HL-60 (cell line): ENCODE measurements around the gene SHC1.

Experiments
- DNase-seq, 2 experiments: peaks; one replicate each; pipeline ENCODE4 v3.0.0-alpha.2; 2010 to 2020; ENCODE audit warnings: low read depth in 1 of 2, low spot score in 1 of 2
- H3K27ac ChIP-seq: fragments of 250-450 bp; sonication (Bioruptor Pico); replicated peaks from 2 replicates; pipeline ENCODE4 v1.5.1; 2020; ENCODE audit warnings: mild to moderate bottlenecking, moderate library complexity
- H3K27me3 ChIP-seq: fragments of 250-450 bp; sonication (Bioruptor Pico); 2 replicates; pipeline ENCODE4 v1.5.1; 2021; ENCODE audit warnings: mild to moderate bottlenecking, moderate library complexity; ENCODE audit not compliant: insufficient read depth, poor library complexity, severe bottlenecking
- H3K4me3 ChIP-seq: replicated peaks from 2 replicates; pipeline ENCODE4 v1.5.1; 2011; ENCODE audit warnings: mild to moderate bottlenecking, control low read depth, low read length; ENCODE audit not compliant: insufficient read depth
- GABPA ChIP-seq: IDR thresholded peaks from 2 replicates; pipeline ENCODE4 v1.6.1; 2012; ENCODE audit warnings: low read depth
- POLR2AphosphoS5 ChIP-seq: IDR thresholded peaks from 2 replicates; pipeline ENCODE4 v1.6.1; 2012; ENCODE audit warnings: low read depth
- SPI1 ChIP-seq: IDR thresholded peaks from 2 replicates; pipeline ENCODE4 v1.6.1; 2012; ENCODE audit warnings: low read depth, mild to moderate bottlenecking, borderline replicate concordance
- TF ChIP-seq, protein P1 (sequence below): IDR thresholded peaks from one replicate; pipeline ENCODE4 v1.5.1; 2011; ENCODE audit warnings: low read length, control low read depth, inconsistent platforms; ENCODE audit not compliant: insufficient read depth
- TF ChIP-seq, protein P2 (sequence below): IDR thresholded peaks from 2 replicates; pipeline ENCODE4 v1.6.1; 2012; ENCODE audit warnings: low read depth; ENCODE audit not compliant: insufficient replicate concordance

SHC1 gene

DNA sequence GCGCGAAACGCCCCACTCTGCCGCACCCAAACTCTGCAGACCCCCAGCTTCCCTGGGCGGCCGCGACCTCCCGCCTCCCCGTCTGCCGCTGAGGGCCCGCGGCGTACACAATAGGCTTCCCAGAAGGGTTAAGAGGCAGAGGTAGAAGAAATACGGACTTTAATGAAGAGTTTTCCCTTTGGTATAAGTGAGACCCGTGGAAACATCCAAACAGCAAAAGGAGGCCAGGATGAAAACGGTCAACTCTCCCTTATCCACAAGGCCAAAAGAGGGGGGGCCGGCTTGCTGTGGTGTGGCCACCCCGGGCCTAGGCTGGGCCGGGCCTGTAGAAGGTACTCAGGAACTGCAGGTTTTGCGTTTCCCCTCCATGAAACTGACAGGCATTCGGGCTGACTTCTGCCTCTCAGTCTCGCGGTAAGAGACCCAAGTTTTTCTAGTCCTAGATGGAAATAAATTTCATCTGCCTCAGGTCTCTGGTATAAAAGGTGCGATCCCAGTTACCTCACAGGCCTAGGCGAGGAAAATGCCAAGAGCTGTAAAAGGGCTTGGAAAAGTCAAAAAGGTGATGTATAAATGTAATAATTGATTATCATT is 8.3 kb downstream of the SHC1 start:
- Histone ChIP-seq H3K27ac (peak overlapping the region; percentile 97), H3K27me3 (no peaks in the 10 kb centered on the region), H3K4me3 (peak overlapping the region; percentile 79)
- peak in 1 of 2 experiments; percentile 56 for DNase-seq
- no peak; the same call in 1 of the 2 replicates for TF ChIP-seq SPI1
- TF ChIP-seq, protein P1, sequence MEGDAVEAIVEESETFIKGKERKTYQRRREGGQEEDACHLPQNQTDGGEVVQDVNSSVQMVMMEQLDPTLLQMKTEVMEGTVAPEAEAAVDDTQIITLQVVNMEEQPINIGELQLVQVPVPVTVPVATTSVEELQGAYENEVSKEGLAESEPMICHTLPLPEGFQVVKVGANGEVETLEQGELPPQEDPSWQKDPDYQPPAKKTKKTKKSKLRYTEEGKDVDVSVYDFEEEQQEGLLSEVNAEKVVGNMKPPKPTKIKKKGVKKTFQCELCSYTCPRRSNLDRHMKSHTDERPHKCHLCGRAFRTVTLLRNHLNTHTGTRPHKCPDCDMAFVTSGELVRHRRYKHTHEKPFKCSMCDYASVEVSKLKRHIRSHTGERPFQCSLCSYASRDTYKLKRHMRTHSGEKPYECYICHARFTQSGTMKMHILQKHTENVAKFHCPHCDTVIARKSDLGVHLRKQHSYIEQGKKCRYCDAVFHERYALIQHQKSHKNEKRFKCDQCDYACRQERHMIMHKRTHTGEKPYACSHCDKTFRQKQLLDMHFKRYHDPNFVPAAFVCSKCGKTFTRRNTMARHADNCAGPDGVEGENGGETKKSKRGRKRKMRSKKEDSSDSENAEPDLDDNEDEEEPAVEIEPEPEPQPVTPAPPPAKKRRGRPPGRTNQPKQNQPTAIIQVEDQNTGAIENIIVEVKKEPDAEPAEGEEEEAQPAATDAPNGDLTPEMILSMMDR: no peak
- TF ChIP-seq, protein P2, sequence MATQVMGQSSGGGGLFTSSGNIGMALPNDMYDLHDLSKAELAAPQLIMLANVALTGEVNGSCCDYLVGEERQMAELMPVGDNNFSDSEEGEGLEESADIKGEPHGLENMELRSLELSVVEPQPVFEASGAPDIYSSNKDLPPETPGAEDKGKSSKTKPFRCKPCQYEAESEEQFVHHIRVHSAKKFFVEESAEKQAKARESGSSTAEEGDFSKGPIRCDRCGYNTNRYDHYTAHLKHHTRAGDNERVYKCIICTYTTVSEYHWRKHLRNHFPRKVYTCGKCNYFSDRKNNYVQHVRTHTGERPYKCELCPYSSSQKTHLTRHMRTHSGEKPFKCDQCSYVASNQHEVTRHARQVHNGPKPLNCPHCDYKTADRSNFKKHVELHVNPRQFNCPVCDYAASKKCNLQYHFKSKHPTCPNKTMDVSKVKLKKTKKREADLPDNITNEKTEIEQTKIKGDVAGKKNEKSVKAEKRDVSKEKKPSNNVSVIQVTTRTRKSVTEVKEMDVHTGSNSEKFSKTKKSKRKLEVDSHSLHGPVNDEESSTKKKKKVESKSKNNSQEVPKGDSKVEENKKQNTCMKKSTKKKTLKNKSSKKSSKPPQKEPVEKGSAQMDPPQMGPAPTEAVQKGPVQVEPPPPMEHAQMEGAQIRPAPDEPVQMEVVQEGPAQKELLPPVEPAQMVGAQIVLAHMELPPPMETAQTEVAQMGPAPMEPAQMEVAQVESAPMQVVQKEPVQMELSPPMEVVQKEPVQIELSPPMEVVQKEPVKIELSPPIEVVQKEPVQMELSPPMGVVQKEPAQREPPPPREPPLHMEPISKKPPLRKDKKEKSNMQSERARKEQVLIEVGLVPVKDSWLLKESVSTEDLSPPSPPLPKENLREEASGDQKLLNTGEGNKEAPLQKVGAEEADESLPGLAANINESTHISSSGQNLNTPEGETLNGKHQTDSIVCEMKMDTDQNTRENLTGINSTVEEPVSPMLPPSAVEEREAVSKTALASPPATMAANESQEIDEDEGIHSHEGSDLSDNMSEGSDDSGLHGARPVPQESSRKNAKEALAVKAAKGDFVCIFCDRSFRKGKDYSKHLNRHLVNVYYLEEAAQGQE: no peak
- TF ChIP-seq GABPA: no peak
- no peak for TF ChIP-seq POLR2AphosphoS5

DNA sequence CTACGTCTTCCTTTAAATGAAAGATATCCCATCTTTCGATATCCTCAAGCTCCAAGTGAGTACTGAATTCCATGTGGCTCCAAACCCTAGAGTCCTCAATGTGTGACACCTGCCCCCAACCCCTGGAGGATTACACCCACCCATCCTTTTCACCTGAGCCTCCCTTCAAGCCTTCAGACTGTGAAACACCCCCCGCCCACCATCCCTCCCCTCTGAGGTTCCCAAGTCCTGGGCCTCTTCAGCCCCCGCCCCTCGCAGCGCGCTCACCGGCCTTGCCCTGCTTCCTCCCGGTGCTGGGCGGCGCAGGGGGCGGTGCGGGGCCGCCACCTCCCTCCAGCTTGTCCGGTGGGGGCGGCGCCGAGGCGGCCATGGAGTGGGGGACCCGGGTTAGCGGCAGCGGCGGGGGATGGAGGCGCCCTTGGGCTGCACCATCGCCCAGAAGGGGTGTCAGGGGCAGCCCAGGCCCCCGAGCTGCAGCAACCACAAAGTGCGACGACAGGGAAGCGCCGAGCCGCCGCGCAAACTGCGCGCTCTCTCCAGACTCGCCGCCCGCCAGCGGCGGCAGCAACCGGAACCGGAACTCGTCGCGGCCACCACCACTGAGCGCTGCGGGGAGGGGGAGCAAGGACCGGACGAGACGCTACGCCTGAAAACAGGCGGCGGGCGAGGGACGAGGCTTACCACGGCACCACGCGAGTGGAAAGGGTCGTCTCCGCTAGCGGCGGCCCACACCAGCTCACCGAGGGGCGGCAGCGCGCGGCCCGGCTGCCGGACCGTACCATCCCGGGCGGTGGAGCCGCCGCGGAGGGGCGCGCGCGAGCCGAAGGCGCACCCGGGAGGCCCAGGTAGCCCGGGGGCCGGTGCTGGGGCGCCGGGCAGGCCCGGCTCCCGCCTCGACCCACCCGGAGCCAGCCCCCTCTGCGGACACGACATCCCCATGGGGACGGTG is 9.1 kb downstream of the SHC1 start, which contains the start of gene PYGO2:
PYGO2 (minus strand) TSS at position 576 of the 949 bp plus-strand sequence; CDS start at position 370, 206 bp downstream.
- H3K4me3 ChIP-seq: peak within 1 kb of the TSS; percentile 79
- no peaks in the 10 kb centered on the region for H3K27me3 ChIP-seq
- TF ChIP-seq POLR2AphosphoS5: peak; percentile 76
- TF ChIP-seq, protein P2: no peak
- TF ChIP-seq GABPA: peak; percentile 88
- no peak for TF ChIP-seq SPI1
- TF ChIP-seq, protein P1: peak; percentile 9
- DNase-seq: peak; percentile 81 to 90
- H3K27ac ChIP-seq: peak within 1 kb of the TSS; percentile 97

DNA sequence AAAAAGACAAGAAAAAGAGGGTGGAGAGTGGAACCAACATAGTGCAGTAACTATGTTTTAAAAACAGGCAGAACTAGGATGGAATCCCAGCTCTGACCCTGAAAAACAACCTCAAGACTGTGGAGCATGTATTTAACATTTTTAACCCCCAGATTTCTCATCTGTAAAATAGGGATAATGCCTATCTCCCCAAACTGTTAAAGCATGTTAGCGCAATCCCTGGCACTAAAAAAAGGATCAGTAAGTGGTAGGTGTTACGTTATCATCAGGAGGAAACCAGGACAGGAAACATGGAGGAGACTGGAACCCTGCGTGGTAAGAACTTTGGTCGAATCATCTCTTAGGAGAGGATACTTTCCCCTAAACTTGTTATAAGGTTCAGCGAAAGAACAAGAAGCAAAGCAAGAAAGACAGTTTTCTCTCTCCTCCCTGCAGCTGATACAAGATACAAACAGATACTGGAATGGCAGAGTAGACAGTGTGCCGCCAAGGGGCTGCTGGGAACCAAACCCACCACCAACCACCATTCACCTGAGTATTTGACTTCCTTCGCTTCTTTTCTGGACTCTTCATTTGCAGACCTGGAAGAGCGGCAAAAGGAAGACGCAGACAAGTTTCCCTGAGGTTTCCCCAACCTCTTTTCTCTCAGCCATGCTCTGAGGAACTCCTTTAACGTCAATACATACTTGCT is 10.0 kb downstream of the SHC1 start:
- DNase-seq: no peak
- TF ChIP-seq, protein P2: no peak
- TF ChIP-seq, protein P1: no peak
- no peak for TF ChIP-seq POLR2AphosphoS5
- TF ChIP-seq GABPA: no peak
- TF ChIP-seq SPI1: no peak
- peak overlapping the region; percentile 97 for H3K27ac ChIP-seq
- peak overlapping the region; percentile 79 for H3K4me3 ChIP-seq
- no peaks in the 10 kb centered on the region for H3K27me3 ChIP-seq
